GM12878 (cell line): Measurements from ENCODE around the gene DNAAF9. TPM values are rescaled to one million over a fixed set of nuclear protein-coding genes. Genes with fewer than 3 reads are reported as not detected.

Experiments
- ATAC-seq: fragments of 200-7000 bp; cut with Tn5 transposase; 3 replicates; pipeline ENCODE4 v1.9.1; 2020; ENCODE audit warnings: mild to moderate bottlenecking, moderate library complexity
- BruUV-seq: library from RNA; stranded (reverse); fragments of 400-500 nt; replicated peaks from 2 replicates; lab custom pipeline; 2021; lab: Mats Ljungman, UMichigan
- CTCF ChIA-PET: fragments of 300-600 bp; sonication (Branson Sonifier 250); formaldehyde crosslinking; extraction: SDS; loops from one replicate; lab custom pipeline; 2021; ENCODE audit warnings: inconsistent platforms; lab: Yijun Ruan, JAX
- POLR2A ChIA-PET: fragments of 350-600 bp; formaldehyde crosslinking; extraction: SDS; loops from one replicate; lab custom pipeline; 2021; ENCODE audit warnings: inconsistent platforms; lab: Charles Lee
- RAD21 ChIA-PET: fragments of 300-600 bp; sonication (Branson Sonifier 250); formaldehyde crosslinking; loops from one replicate; lab custom pipeline; 2023; ENCODE audit warnings: antibody characterized with exemption; ENCODE audit not compliant: unreplicated experiment; lab: Charles Lee
- SMC1A ChIA-PET: fragments of 300-600 bp; sonication (Branson Sonifier 250); formaldehyde crosslinking; loops from one replicate; lab custom pipeline; 2023; ENCODE audit not compliant: unreplicated experiment, uncharacterized antibody; lab: Charles Lee
- DNase-seq: peaks from one replicate; pipeline ENCODE4 v3.0.0-alpha.2; 2011; ENCODE audit warnings: low read depth, low spot score
- FAIRE-seq: peaks from 3 replicates; lab custom pipeline; 2011; peaks lifted over from hg19 to GRCh38; lab: Jason Lieb, UNC
- H2AFZ ChIP-seq: 2 replicates; pipeline ENCODE4 v1.6.0; 2011; ENCODE audit warnings: low read depth, low read length, control low read depth; ENCODE audit not compliant: control insufficient read depth
- H3K27ac ChIP-seq: 2 replicates; pipeline ENCODE4 v1.5.1; 2011; ENCODE audit warnings: control low read depth; ENCODE audit not compliant: control insufficient read depth, insufficient read depth
- H3K27me3 ChIP-seq, 2 experiments: replicated peaks in 1 of 2; 2 replicates each; pipeline versions ENCODE4 v1.6.0 to v1.6.1; 2011; ENCODE audit warnings: low read length in 1 of 2; ENCODE audit not compliant: control insufficient read depth in 2 of 2, insufficient read depth in 2 of 2
- H3K36me3 ChIP-seq, 2 experiments: 2 replicates each; pipeline ENCODE4 v1.5.1; 2011; ENCODE audit warnings: low read length in 1 of 2; ENCODE audit not compliant: control insufficient read depth in 2 of 2, insufficient read depth in 2 of 2
- H3K4me1 ChIP-seq: 2 replicates; pipeline ENCODE4 v1.6.1; 2011; ENCODE audit warnings: mild to moderate bottlenecking, low read length, moderate library complexity, mixed read lengths; ENCODE audit not compliant: control insufficient read depth, insufficient read depth
- H3K4me2 ChIP-seq: 2 replicates; pipeline ENCODE4 v1.6.0; 2011; ENCODE audit warnings: control low read depth; ENCODE audit not compliant: control insufficient read depth, insufficient read depth
- H3K4me3 ChIP-seq: fragments of 200-600 bp; sonication (generic); 2 replicates; pipeline ENCODE4 v1.5.1; 2016
- H3K79me2 ChIP-seq: 2 replicates; pipeline ENCODE4 v1.6.0; 2011; ENCODE audit warnings: low read length; ENCODE audit not compliant: control insufficient read depth, insufficient read depth
- H3K9ac ChIP-seq: 2 replicates; pipeline ENCODE4 v1.8.0; 2011; ENCODE audit warnings: low read length, control low read depth, mixed read lengths; ENCODE audit not compliant: control insufficient read depth, insufficient read depth
- H3K9me3 ChIP-seq: replicated peaks from 3 replicates; pipeline ENCODE4 v1.5.1; 2011; ENCODE audit warnings: mild to moderate bottlenecking, low read length; ENCODE audit not compliant: control insufficient read depth, insufficient read depth
- H4K20me1 ChIP-seq: 2 replicates; pipeline ENCODE4 v1.6.0; 2011; ENCODE audit not compliant: control insufficient read depth, insufficient read depth
- BCL11A ChIP-seq: IDR thresholded peaks from 2 replicates; pipeline ENCODE4 v1.6.1; 2011; ENCODE audit warnings: low read depth, low read length
- CREB1 ChIP-seq: IDR thresholded peaks from 2 replicates; pipeline ENCODE4 v1.6.1; 2012; ENCODE audit warnings: low read depth, mild to moderate bottlenecking, inconsistent platforms
- EZH2 ChIP-seq: IDR thresholded peaks from 2 replicates; pipeline ENCODE4 v1.6.1; 2012; ENCODE audit warnings: low read depth, mild to moderate bottlenecking, control low read depth, inconsistent platforms, low read length, borderline replicate concordance; ENCODE audit not compliant: control insufficient read depth
- KLF5 ChIP-seq: fragments of 450-650 bp; IDR thresholded peaks from 2 replicates; pipeline ENCODE4 v1.6.1; 2014; ENCODE audit warnings: mild to moderate bottlenecking; ENCODE audit not compliant: partially characterized antibody
- MTA2 ChIP-seq: fragments of 450-650 bp; IDR thresholded peaks from 2 replicates; pipeline ENCODE4 v1.6.1; 2016; ENCODE audit warnings: low read depth, mild to moderate bottlenecking, moderate library complexity
- MTA3 ChIP-seq: IDR thresholded peaks from 2 replicates; pipeline ENCODE4 v1.6.1; 2012; ENCODE audit warnings: low read length, inconsistent platforms, borderline replicate concordance
- NFIC ChIP-seq: IDR thresholded peaks from 2 replicates; pipeline ENCODE4 v1.6.1; 2012; ENCODE audit warnings: low read depth, mild to moderate bottlenecking, inconsistent platforms, low read length, moderate library complexity
- POLR2A ChIP-seq: IDR thresholded peaks from 2 replicates; pipeline ENCODE4 v1.6.1; 2011; ENCODE audit warnings: low read depth, mild to moderate bottlenecking, low read length
- POLR2AphosphoS5 ChIP-seq: IDR thresholded peaks from 2 replicates; pipeline ENCODE4 v1.6.1; 2011; ENCODE audit warnings: mild to moderate bottlenecking, low read length, inconsistent platforms
- RBBP5 ChIP-seq: fragments of 200-600 bp; sonication (generic); conservative IDR thresholded peaks from 2 replicates; pipeline ENCODE4 v1.6.1; 2016
- RCOR1 ChIP-seq: conservative IDR thresholded peaks from 2 replicates; pipeline ENCODE4 v1.6.1; 2012; ENCODE audit warnings: low read depth, low read length, improper control_type of control experiment
- RUNX3 ChIP-seq: IDR thresholded peaks from 2 replicates; pipeline ENCODE4 v1.6.1; 2012; ENCODE audit warnings: low read length, inconsistent platforms
- SRF ChIP-seq, 2 experiments: IDR thresholded peaks; 2 replicates each; pipeline ENCODE4 v1.6.1; 2011; ENCODE audit warnings: low read depth in 2 of 2, low read length in 2 of 2, mild to moderate bottlenecking in 1 of 2, moderate library complexity in 1 of 2
- STAT1 ChIP-seq: fragments of 450-650 bp; conservative IDR thresholded peaks from 2 replicates; pipeline ENCODE4 v1.6.1; 2014; ENCODE audit warnings: antibody characterized with exemption, mild to moderate bottlenecking
- YBX1 ChIP-seq: fragments of 450-650 bp; IDR thresholded peaks from 2 replicates; pipeline ENCODE4 v1.6.1; 2016; ENCODE audit warnings: antibody characterized with exemption
- WGBS: methylation state at CpG from one replicate; pipeline ENCODE4 v1.1.6; 2016; ENCODE audit warnings: low lambda C conversion rate; ENCODE audit not compliant: insufficient replicate concordance, insufficient coverage; ENCODE audit errors: missing lambda C conversion rate; 5-methylcytosine and 5-hydroxymethylcytosine counted together
- in situ Hi-C: fragments of 300-500 bp; cut with MboI; formaldehyde crosslinking; loops from 9 replicates; pipeline ENCODE4 v1.14.3; 2018; ENCODE audit warnings: mixed read lengths
- intact Hi-C: fragments of 100-400 bp; cut with micrococcal nuclease; formaldehyde crosslinking; loops from one replicate; pipeline ENCODE4 v1.14.2; 2022; ENCODE audit not compliant: unreplicated experiment
- polyA plus RNA-seq, 11 experiments: library from polyadenylated mRNA; depleted of rRNA in 4 of 11; unstranded in 6 of 11; stranded (reverse) in 5 of 11; fragments of >200 nt; fragmentation: Nextera tagmentation in 4 of 11; fragmentation: Illumina TruSeq in 1 of 11; extraction: Ambion mirVana in 4 of 11; extraction: Trizol in 1 of 11; gene quantifications; 1 replicate in 1 of 11; 2 replicates in 10 of 11; pipeline versions ENCODE4 v1.2.1 to v1.2.3, GENCODE V29; 2011 to 2016; ENCODE audit warnings: inconsistent platforms in 2 of 11, missing spikeins in 2 of 11, low read depth in 1 of 11
- total RNA-seq, 4 experiments: library from RNA; depleted of rRNA in 3 of 4; stranded (reverse); fragments of >200 nt in 3 of 4; fragmentation: Illumina TruSeq in 1 of 4; extraction: Trizol in 1 of 4; gene quantifications; 2 replicates each; pipeline versions ENCODE4 v1.2.1 to v1.2.3, GENCODE V29; 2013 to 2021
- TF ChIP-seq, protein P1 (sequence below): fragments of 150-350 bp; IDR thresholded peaks from 2 replicates; pipeline ENCODE4 v1.6.1; 2016; ENCODE audit warnings: low read depth, low read length
- TF ChIP-seq, protein P2 (sequence below): fragments of 450-650 bp; formaldehyde crosslinking; IDR thresholded peaks from 2 replicates; pipeline ENCODE4 v1.4.0; 2020; ENCODE audit warnings: mild to moderate bottlenecking, moderate library complexity
- TF ChIP-seq, protein P3 (sequence below): fragments of 450-650 bp; IDR thresholded peaks from 2 replicates; pipeline ENCODE4 v1.6.1; 2017; ENCODE audit warnings: low read depth, mild to moderate bottlenecking, moderate library complexity

The DNAAF9 gene
- total and polyA plus RNA-seq, 10 of the 15 experiments (the other 5 are each of a cell fraction or from before 2014, with no cell fraction given): 0.08 to 2.1 (median 1.3) TPM

DNA sequence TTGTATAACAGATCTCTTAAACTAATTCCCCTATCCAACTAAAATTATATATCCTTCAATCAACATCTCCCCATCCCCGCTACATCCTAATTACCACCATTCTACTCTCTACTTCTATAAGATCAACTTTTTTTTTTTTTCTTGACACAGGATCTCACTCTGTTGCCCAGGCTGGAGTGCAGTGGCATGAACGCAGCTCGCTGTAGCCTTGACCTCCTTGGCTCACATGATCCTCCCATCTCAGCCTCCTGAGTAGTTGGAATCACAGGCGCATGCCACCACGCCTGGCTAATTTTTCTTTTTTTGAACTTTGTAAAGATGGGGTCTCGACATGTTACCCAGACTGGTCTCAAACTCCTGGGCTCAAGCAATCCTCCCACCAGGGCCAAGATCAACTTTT, 5.0 kb downstream of the DNAAF9 start:
- intact Hi-C loops: no loop called here
- H3K4me3 ChIP-seq: no peak overlapping the region
- ATAC-seq (no peak), FAIRE-seq (no peak), DNase-seq (no peak)
- no peaks in the 10 kb centered on the region for H3K36me3 ChIP-seq
- no peaks in the 10 kb centered on the region for H4K20me1 ChIP-seq
- POLR2A ChIA-PET: no interaction called here
- RAD21 ChIA-PET: no interaction called here
- 51% methylated on average over 6 of the region's 6 CpGs for WGBS
- H2AFZ ChIP-seq: no peak overlapping the region
- CTCF ChIA-PET: no interaction called here
- H3K27ac ChIP-seq: no peak overlapping the region
- H3K4me1 ChIP-seq: no peaks in the 10 kb centered on the region
- H3K27me3 ChIP-seq: no peaks in the 10 kb centered on the region; a peak in 1 of 4 replicates
- no TSS peak for BruUV-seq
- SMC1A ChIA-PET: no interaction called here
- H3K4me2 ChIP-seq: no peak overlapping the region
- H3K9ac ChIP-seq: no peak overlapping the region
- no peaks in the 10 kb centered on the region for H3K9me3 ChIP-seq
- in situ Hi-C loops: no loop called here
- H3K79me2 ChIP-seq: no peaks in the 10 kb centered on the region
- TF ChIP-seq, protein P1, sequence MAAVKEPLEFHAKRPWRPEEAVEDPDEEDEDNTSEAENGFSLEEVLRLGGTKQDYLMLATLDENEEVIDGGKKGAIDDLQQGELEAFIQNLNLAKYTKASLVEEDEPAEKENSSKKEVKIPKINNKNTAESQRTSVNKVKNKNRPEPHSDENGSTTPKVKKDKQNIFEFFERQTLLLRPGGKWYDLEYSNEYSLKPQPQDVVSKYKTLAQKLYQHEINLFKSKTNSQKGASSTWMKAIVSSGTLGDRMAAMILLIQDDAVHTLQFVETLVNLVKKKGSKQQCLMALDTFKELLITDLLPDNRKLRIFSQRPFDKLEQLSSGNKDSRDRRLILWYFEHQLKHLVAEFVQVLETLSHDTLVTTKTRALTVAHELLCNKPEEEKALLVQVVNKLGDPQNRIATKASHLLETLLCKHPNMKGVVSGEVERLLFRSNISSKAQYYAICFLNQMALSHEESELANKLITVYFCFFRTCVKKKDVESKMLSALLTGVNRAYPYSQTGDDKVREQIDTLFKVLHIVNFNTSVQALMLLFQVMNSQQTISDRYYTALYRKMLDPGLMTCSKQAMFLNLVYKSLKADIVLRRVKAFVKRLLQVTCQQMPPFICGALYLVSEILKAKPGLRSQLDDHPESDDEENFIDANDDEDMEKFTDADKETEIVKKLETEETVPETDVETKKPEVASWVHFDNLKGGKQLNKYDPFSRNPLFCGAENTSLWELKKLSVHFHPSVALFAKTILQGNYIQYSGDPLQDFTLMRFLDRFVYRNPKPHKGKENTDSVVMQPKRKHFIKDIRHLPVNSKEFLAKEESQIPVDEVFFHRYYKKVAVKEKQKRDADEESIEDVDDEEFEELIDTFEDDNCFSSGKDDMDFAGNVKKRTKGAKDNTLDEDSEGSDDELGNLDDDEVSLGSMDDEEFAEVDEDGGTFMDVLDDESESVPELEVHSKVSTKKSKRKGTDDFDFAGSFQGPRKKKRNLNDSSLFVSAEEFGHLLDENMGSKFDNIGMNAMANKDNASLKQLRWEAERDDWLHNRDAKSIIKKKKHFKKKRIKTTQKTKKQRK: no peak
- TF ChIP-seq NFIC (no peak), POLR2AphosphoS5 (no peak), RBBP5 (no peak), RUNX3 (no peak), CREB1 (no peak), EZH2 (no peak), POLR2A (no peak), MTA3 (no peak), MTA2 (no peak), RCOR1 (no peak), SRF (IDR thresholded peaks at IDR 0.05; ENCODE audit: low read depth in 2 of 2, low read length in 2 of 2) (no peak), STAT1 (no peak), BCL11A (no peak), YBX1 (no peak), KLF5 (no peak)
- TF ChIP-seq, protein P2, sequence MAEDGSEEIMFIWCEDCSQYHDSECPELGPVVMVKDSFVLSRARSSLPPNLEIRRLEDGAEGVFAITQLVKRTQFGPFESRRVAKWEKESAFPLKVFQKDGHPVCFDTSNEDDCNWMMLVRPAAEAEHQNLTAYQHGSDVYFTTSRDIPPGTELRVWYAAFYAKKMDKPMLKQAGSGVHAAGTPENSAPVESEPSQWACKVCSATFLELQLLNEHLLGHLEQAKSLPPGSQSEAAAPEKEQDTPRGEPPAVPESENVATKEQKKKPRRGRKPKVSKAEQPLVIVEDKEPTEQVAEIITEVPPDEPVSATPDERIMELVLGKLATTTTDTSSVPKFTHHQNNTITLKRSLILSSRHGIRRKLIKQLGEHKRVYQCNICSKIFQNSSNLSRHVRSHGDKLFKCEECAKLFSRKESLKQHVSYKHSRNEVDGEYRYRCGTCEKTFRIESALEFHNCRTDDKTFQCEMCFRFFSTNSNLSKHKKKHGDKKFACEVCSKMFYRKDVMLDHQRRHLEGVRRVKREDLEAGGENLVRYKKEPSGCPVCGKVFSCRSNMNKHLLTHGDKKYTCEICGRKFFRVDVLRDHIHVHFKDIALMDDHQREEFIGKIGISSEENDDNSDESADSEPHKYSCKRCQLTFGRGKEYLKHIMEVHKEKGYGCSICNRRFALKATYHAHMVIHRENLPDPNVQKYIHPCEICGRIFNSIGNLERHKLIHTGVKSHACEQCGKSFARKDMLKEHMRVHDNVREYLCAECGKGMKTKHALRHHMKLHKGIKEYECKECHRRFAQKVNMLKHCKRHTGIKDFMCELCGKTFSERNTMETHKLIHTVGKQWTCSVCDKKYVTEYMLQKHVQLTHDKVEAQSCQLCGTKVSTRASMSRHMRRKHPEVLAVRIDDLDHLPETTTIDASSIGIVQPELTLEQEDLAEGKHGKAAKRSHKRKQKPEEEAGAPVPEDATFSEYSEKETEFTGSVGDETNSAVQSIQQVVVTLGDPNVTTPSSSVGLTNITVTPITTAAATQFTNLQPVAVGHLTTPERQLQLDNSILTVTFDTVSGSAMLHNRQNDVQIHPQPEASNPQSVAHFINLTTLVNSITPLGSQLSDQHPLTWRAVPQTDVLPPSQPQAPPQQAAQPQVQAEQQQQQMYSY: no peak
- TF ChIP-seq, protein P3, sequence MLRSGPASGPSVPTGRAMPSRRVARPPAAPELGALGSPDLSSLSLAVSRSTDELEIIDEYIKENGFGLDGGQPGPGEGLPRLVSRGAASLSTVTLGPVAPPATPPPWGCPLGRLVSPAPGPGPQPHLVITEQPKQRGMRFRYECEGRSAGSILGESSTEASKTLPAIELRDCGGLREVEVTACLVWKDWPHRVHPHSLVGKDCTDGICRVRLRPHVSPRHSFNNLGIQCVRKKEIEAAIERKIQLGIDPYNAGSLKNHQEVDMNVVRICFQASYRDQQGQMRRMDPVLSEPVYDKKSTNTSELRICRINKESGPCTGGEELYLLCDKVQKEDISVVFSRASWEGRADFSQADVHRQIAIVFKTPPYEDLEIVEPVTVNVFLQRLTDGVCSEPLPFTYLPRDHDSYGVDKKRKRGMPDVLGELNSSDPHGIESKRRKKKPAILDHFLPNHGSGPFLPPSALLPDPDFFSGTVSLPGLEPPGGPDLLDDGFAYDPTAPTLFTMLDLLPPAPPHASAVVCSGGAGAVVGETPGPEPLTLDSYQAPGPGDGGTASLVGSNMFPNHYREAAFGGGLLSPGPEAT: no peak
